ENCODE data around the gene MDH1. TPM values are rescaled to one million over a fixed set of nuclear protein-coding genes. Genes with fewer than 3 reads are reported as not detected.
A peak's percentile ranks its signal among the peaks of the same experiment; 100 is the strongest.
"Not testable (repeated sequence)": the region's sequence is repeated elsewhere in the genome, so short reads cannot be mapped to it uniquely, and the experiment has no call there.

The MDH1 gene
- total RNA-seq, 2 donors from 2014 or later, result 837 to 1,569 TPM

- Histone ChIP-seq H3K36me3 (no peaks in the 10 kb centered on the region), H3K4me1 (no peaks in the 10 kb centered on the region), H3K9me3 (no peaks in the 10 kb centered on the region), H3K27ac (no peak overlapping the region), H3K4me3 (no peak overlapping the region), H3K27me3 (no peaks in the 10 kb centered on the region)
- TF ChIP-seq CTCF (IDR thresholded peaks at IDR 0.05), result no peak
- DNase-seq (ENCODE audit: low spot score), result no peak
Observed at GRCh38 chr2:63572001-63572400, 16.8 kb upstream of the MDH1 start.

DNA sequence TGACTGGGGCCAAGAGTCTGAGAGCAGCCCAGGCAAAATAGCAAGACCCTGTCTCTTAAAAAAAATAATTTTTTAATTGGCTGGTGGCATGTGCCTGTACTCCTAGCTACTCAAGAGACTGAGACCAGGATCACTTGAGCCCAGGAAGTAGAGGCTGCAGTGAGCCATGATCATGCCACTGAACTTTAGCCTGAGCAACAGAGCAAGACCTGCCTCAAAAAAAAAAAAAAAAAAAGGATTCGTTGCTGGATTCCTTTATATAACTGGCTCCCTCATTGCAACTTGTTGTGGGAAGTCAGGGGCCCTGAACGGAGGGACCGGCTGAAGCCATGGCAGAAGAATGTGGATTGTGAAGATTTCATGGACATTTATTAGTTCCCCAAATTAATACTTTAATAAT lies 15.7 kb upstream of the MDH1 start:
- not testable (repeated sequence) for H3K4me1 ChIP-seq; H3K27ac ChIP-seq; DNase-seq (ENCODE audit: low spot score); H3K9me3 ChIP-seq; H3K4me3 ChIP-seq; H3K27me3 ChIP-seq; H3K36me3 ChIP-seq

GRCh38 chr2:63573726-63574345 lies 14.9 kb upstream of the MDH1 start:
- H3K4me3 ChIP-seq; DNase-seq (ENCODE audit: low spot score); H3K27me3 ChIP-seq; H3K36me3 ChIP-seq; H3K9me3 ChIP-seq; H3K27ac ChIP-seq; H3K4me1 ChIP-seq: not testable (repeated sequence)

- no peaks in the 10 kb centered on the region for H3K36me3 ChIP-seq
- H3K27ac ChIP-seq, result no peak overlapping the region
- no peak overlapping the region for H3K4me3 ChIP-seq
- DNase-seq (ENCODE audit: low spot score), result no peak
- no peaks in the 10 kb centered on the region for H3K9me3 ChIP-seq
- TF ChIP-seq CTCF (IDR thresholded peaks at IDR 0.05), result no peak
- peaks cover 0 to 11% of the 10 kb centered on the region in 2 donors for H3K4me1 ChIP-seq
- H3K27me3 ChIP-seq, result no peaks in the 10 kb centered on the region
Observed at GRCh38 chr2:63576546-63576945, 12.2 kb upstream of the MDH1 start.

DNA sequence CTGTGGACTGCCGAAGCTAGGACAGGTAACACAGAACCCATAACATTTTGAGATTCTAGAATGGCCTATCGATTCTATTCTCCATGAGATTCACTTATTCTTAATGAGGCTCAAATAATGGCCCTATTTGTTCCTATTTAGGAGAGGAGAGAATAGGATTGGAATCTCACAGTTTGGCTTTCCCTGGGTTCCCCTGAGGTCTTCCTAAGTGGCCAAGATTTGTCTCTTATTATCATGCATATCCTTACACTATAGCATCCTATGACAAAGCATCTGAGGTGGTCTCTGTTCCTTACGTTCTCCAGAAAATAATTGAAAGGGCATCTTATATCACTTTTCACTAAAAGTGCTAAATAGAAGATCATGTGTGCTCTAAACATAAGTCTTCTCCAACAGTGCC lies 10.0 kb upstream of the MDH1 start:
- Histone ChIP-seq H3K27me3 (no peaks in the 10 kb centered on the region), H3K4me3 (no peak overlapping the region)
- no peak for TF ChIP-seq CTCF (IDR thresholded peaks at IDR 0.05)

DNA sequence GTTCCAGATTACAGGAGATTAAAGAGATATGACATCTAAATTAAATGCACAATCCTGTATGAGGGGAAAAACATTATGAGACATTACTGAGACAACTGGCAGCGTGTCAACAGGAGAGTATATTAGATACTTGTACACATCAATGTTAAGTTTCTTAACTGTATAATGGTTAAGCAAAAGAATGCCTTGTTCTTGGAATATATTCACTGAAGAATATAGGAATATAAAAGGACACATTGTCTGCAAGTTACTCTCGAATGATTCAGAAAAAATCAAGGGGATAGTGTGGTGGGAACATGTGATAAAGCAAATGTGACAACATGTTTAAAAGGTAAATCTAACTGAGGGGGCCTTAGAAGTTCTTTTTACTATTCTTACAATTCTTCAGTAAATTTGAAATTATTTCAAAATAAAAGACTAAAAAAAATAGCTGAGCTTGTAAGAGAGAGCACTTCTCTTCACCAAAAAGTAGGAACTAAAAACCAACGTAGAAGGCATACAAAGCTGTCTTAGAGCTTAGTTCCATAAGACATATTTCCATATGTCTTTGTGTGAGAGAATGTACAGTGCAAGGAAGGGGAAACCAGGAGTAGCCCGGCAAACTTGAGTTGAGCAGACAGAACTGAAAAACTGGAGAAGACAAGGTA lies 8.0 kb upstream of the MDH1 start:
- no peak for TF ChIP-seq CTCF (IDR thresholded peaks at IDR 0.05)
- Histone ChIP-seq H3K4me3 (no peak overlapping the region), H3K9me3 (no peaks in the 10 kb centered on the region), H3K27me3 (no peaks in the 10 kb centered on the region), H3K27ac (peak overlapping the region; percentile 54 to 85), H3K4me1 (peaks cover 0 to 14% of the 10 kb centered on the region in 2 donors), H3K36me3 (no peaks in the 10 kb centered on the region)
- no peak for DNase-seq (ENCODE audit: low spot score)

More for the DNA sequence above, 10.0 kb upstream of the MDH1 start:
- no peak overlapping the region for H3K27ac ChIP-seq
- H3K9me3 ChIP-seq, result no peaks in the 10 kb centered on the region
- H3K4me1 ChIP-seq, result peaks cover 0 to 14% of the 10 kb centered on the region in 2 donors
- no peaks in the 10 kb centered on the region for H3K36me3 ChIP-seq
- DNase-seq (ENCODE audit: low spot score), result no peak
